NCI-H2107 treated with DMSO at 0.1 percent for 48 hours (cell line): Measurements from ENCODE around the gene IL15.
"Not testable (repeated sequence)": the region's sequence is repeated elsewhere in the genome, so short reads cannot be mapped to it uniquely, and the experiment has no call there.

Experiments
- DNase-seq: peaks from one replicate; lab custom pipeline; 2025; ENCODE audit not compliant: unreplicated experiment; lab: John Stamatoyannopoulos, UW

The IL15 gene, protein sequence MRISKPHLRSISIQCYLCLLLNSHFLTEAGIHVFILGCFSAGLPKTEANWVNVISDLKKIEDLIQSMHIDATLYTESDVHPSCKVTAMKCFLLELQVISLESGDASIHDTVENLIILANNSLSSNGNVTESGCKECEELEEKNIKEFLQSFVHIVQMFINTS

DNA sequence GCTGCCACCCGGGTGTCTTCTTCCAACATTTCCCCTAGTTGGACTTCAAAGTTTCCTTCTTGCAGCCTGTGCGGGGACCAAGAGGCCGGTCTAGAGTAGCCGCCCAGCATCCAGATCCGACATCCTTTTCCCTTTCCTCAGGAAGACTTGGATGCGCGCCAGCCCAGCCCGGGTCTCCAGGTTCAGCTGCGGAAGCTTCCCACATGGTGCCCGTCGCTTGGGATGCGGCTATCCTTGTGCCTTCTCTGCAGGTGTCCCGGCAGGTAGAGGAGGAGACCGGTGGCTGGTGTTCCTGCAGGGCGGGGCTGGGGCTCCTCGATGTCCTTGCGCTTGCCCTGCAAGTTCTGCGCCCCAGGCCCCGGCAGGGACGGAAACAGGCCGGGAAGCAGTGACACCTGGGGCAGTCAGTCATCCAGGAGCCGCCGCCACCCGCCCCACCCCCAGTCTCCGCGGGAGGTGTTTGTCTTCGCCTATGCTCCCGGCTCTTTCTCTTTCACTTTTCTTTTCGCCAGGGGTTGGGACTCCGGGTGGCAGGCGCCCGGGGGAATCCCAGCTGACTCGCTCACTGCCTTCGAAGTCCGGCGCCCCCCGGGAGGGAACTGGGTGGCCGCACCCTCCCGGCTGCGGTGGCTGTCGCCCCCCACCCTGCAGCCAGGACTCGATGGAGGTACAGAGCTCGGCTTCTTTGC is at the start of gene IL15:
Gene IL15, plus strand, starts transcription at position 502 of the 689 bp plus-strand sequence. CDS start 82,882 bp downstream, outside the sequence.
- DNase-seq: no peak

DNA sequence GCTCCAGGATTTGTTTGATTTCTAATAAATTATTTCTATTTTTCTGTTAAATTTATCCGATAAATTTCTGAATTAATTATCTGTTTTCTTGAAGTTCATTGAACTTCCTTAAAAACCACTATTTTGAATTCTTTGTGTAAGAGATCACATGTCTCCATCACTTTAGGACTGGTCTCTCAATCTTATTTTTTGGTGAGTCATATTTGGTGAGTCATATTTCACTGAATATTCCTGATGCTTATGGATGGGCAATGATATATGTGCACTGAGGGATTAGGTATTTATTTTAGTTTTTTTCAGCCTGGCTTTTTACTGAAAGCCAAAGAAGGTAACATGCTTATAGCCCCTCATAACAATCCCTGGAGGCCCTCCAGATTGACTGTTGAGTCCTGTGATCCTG is 48.5 kb upstream of the IL15 start:
- DNase-seq: no peak

GRCh38 chr4:141595531-141595930 is 40.9 kb upstream of the IL15 start:
- no peak for DNase-seq

GRCh38 chr4:141599853-141600252 is 36.5 kb upstream of the IL15 start:
- no peak for DNase-seq

- not testable (repeated sequence) for DNase-seq
Measured at GRCh38 chr4:141604683-141605082, 31.7 kb upstream of the IL15 start.

DNA sequence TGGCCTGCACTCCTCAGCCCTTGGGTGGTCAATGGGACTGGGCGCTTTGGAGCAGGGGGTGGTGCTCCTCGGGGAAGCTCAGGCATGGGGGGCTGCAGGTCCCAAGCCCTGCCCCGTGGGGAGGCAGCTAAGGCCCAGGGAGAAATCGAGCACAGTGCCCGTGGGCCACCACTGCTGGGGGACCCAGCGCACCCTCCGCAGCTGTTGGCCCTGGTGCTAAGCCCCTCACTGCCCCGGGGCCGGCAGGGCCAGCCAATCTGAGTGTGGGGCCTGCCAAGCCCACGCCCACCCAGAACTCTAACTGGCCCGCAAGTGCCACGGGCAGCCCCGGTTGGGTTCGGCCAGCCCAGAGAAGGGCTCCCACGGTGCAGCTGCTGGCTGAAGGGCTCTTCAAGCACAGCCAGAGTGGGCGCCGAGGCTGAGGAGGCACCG is 30.9 kb upstream of the IL15 start:
- DNase-seq: no peak

DNA sequence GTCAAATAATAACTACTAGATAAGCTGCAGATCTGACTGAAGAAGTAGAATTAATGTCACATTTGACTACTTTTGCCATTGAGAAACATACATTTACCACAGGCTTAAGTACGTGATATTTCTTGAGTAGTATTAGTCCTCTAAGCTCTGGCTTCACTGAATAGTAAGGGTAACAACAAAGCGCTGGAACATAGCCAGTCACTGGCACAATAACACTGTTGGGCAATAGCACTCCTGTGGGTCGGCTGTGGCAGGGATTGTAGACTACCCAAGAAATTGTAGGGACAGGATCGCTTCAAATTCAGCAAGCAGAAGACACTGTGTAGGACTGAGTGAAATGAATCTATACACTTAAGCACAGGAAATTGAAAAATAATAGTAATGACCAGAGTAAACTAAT is 27.1 kb upstream of the IL15 start:
- no peak for DNase-seq

- no peak for DNase-seq
Measured at GRCh38 chr4:141610365-141610764, 26.0 kb upstream of the IL15 start.

DNA sequence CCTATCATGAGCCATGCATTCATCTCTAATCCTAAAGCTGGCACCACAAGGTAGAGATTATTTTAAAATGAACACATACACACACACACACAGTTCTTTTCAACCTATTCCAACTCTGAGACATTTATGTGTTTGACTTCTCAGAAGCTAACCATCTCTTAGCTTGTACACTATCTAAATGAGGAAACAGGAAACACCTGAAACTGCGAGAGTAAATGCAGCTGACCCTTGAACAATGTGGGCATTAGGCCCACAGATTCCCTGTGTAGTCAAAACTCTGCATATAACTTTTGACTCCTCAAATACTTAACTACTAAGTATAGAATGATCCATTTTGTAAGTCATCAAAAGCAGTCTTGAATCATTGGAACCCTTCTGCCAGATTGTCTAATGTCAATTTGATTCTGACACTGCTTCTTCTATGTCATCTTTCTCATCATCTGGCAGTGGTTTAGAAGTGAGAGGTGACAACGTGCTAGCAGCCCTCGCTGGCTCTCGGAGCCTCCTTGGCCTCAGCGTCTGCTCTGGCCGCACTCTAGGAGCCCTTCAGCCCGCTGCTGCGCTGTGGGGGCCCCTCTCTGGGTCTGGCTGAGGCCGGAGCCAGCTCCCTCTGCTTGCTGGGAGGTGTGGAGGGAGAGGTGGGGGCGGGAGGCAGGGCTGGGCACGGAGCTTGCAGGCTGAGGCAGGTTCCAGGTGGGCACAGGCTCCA is 21.4 kb upstream of the IL15 start:
- no peak for DNase-seq

GRCh38 chr4:141615587-141615918 is 20.8 kb upstream of the IL15 start:
- DNase-seq: not testable (repeated sequence)

- DNase-seq: no peak
Measured at GRCh38 chr4:141620715-141621114, 15.7 kb upstream of the IL15 start.

DNA sequence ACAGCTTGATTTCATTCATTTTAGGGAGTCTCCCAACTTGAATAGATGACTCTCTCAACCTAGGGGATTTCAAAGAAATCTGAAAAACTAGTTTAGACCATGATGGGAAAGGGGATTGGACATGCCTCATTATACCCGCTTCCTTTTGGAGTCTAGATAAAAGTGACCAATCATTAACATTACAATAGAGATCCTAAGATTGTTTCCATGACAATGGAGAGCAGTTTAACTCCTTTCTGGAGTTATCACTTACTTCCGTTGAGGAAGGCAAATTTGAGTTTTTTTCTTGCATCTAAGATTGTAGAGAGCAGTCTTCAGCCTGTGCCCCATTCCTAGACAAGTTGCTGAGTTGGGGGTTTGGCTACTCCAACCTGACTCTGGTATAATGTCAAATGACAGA is 11.4 kb upstream of the IL15 start:
- no peak for DNase-seq

GRCh38 chr4:141630854-141631253 is 5.5 kb upstream of the IL15 start:
- no peak for DNase-seq

- DNase-seq: no peak
Measured at GRCh38 chr4:141635736-141636081, 674 bp upstream of the IL15 start.

DNA sequence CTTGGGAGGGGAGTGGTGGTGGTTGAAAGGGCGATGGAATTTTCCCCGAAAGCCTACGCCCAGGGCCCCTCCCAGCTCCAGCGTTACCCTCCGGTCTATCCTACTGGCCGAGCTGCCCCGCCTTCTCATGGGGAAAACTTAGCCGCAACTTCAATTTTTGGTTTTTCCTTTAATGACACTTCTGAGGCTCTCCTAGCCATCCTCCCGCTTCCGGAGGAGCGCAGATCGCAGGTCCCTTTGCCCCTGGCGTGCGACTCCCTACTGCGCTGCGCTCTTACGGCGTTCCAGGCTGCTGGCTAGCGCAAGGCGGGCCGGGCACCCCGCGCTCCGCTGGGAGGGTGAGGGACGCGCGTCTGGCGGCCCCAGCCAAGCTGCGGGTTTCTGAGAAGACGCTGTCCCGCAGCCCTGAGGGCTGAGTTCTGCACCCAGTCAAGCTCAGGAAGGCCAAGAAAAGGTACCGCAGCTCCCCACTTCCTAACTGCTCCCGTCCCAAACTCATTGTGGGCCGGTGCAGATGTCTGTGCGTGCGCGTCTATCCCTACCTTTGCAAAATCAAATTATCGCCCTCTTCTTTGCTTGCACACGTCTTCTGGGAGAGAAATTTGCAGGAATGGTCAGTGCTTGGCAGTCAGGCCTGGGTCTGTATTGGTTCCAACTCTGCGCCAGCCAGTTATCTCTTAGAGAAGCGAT is 533 bp downstream of the IL15 start:
- no peak for DNase-seq

GRCh38 chr4:141637565-141637964 is 1.2 kb downstream of the IL15 start:
- no peak for DNase-seq

DNA sequence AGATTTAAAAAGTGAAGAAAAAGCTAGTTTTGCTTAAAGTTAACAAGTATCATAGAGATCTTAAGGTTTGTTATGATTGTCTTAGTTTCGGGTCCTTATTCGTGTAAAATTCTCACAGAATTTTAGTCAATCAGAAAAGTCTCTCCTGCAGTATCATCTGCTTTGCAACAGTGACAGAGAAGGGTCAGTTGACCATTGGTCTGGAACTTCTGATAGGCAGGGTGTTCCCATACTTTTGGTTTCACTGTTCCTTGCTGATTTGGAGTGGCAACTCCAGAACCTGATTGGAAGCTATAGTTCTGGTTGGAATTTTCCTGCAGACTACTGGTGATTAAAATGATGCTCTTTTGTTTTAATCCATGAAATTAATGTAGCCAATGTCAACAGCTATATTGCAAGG is 1.8 kb downstream of the IL15 start:
- DNase-seq: no peak

DNA sequence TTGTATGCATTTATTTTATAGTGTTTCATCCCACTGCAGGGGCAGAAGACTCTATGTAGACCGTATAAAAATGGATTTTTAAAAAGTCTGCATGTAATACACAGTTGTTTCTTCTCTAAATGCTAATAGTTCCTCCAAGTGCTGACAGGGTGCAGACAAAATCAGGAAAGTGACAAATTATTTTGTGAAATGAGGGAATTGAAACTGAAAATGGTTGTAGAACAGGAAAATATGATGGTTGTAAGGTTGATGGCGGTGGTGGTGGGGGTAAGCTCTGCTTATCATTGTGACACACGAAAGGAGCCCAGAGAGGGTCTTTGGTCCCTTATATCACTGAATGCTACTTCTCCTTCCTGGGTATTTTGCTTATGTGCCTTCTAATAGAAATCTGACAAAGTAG is 4.3 kb downstream of the IL15 start:
- no peak for DNase-seq

DNA sequence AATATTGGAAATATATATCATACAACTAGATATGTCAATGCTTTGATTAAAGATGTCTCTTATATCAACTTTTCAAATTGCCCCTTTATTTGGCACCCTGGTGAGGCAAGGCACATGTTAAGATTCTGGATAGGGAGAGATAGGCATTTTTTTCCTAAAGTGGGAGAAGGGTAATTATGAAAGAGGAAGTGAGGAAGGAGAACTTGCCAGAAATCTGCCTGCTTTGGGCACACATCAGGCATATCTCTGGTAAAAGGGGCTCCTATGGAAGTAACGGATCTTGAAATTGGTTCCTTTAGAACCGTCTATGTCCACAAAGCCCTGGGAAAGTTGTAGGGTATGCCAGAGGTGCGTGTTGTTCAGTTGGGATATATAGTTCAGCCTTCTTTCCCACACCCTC is 5.7 kb downstream of the IL15 start:
- no peak for DNase-seq

DNA sequence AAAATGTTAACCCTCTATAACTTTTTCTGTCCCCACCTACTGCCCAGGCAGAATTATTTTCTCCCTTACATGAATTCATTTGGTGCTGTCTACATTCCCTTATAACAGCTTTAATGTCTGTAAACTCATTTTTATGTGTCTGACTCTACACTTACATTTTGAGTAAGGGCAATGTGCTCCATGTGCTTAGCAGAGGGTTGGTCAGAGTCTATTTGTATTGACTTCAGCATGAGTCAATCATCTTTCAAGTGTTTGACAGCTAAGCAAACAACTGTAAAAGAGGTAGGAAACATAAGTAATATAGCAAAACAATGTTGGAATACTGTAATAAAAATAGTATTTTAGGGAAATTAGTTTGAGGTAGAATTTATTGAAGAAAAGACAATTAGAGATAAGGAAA is 6.3 kb downstream of the IL15 start:
- DNase-seq: no peak

- no peak for DNase-seq
Measured at GRCh38 chr4:141643557-141643956, 7.2 kb downstream of the IL15 start.
